HUES6 (cell line): Measurements from ENCODE around the gene S1PR5.
A peak's percentile ranks its signal among the peaks of the same experiment; 100 is the strongest.
"Not testable (repeated sequence)": the region's sequence is repeated elsewhere in the genome, so short reads cannot be mapped to it uniquely, and the experiment has no call there.

Source experiments
- H3K27ac ChIP-seq: 2 replicates; pipeline ENCODE4 v1.7.0; 2013; ENCODE audit warnings: low read depth, mild to moderate bottlenecking, low read length, inconsistent platforms
- H3K27me3 ChIP-seq: 2 replicates; pipeline ENCODE4 v1.6.1; 2013; ENCODE audit warnings: low read length; ENCODE audit not compliant: control insufficient read depth, insufficient read depth
- H3K36me3 ChIP-seq: 2 replicates; pipeline ENCODE4 v1.6.1; 2013; ENCODE audit warnings: low read length; ENCODE audit not compliant: control insufficient read depth, insufficient read depth
- H3K4me1 ChIP-seq: 2 replicates; pipeline ENCODE4 v1.6.1; 2013; ENCODE audit warnings: low read length; ENCODE audit not compliant: control insufficient read depth, insufficient read depth
- H3K4me3 ChIP-seq: 2 replicates; pipeline ENCODE4 v1.5.1; 2013; ENCODE audit warnings: low read depth, low read length
- H3K9ac ChIP-seq: one replicate; pipeline ENCODE4 v1.6.1; 2013; ENCODE audit warnings: mild to moderate bottlenecking, low read length
- H3K9me3 ChIP-seq: 2 replicates; pipeline ENCODE4 v1.6.1; 2013; ENCODE audit warnings: low read depth, low read length; ENCODE audit not compliant: control insufficient read depth, insufficient read depth

Gene S1PR5

DNA sequence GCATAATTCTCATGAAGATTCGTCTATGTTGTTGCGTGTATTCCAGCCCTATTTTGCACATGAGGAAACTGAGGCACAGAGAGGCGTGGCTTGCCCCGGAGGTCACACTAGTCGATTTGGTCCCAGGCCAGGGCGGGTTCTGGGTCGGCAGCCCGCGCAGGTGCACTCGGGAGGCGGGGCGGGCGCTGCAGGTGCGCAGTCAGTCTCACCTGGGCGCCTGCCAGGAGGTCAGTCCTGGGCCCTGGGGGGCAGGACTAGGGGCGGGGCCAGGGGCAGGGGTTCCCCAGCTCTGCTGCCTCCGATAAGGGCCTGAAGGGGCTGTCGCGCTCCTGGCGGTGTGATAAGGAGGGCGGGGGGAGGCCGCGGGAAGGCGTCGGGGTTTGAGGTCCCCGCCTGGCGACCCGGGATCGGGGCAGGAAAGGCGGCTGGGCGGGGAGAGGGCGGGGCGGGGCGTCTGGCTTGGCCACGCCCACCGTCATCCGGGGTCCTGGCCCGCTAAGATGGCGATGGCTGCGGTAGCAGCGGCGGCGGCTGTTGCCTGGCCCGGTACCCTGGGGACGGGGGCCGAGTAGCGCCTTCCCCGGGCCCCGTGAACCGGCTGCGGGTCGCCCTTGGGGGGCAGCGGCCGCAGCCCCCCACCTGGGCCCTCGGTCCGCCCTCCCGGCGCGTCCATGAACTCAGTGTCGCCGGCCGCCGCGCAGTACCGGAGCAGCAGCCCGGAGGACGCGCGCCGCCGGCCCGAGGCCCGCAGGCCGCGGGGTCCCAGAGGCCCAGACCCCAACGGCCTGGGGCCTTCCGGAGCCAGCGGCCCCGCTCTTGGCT is 26.4 kb upstream of the S1PR5 start, which contains the start of gene ATG4D:
Gene ATG4D (plus strand): TSS at position 485 of the 822 bp plus-strand sequence. CDS start 187 bp downstream, at position 672.
- H3K27ac ChIP-seq: peak within 1 kb of the TSS; percentile 80; the same call in 1 of the 2 replicates
- H3K27me3 ChIP-seq: no peaks in the 10 kb centered on the region

DNA sequence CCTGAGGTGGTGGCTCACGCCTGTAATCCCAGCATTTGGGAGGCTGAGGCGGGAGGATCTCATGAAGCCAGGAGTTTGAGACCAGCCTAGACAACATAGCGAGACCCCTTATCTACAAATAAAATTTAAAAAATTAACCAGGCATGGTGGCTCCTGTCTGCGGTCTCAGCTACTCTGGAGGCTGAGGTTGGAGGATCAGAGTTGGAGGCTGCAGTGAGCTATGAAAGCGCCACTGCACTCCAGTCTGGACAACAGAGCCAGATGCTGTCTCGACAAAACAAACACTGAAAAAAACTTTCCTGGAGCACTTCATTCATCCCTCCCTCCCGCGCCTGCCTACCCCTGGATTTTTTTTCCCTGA is 25.8 kb upstream of the S1PR5 start:
- no peak overlapping the region for H3K27ac ChIP-seq
- no peaks in the 10 kb centered on the region for H3K27me3 ChIP-seq
- H3K4me3 ChIP-seq: peak overlapping the region; percentile 94
- H3K9ac ChIP-seq: no peak overlapping the region
- peaks cover 13% of the 10 kb centered on the region for H3K36me3 ChIP-seq
- no peaks in the 10 kb centered on the region for H3K9me3 ChIP-seq
- H3K4me1 ChIP-seq: peaks cover 4% of the 10 kb centered on the region; the same call in 1 of the 2 replicates

More for the DNA sequence above, 26.4 kb upstream of the S1PR5 start, which contains the start of gene ATG4D:
- H3K4me3 ChIP-seq: peak within 1 kb of the TSS; percentile 94
- H3K9me3 ChIP-seq: no peaks in the 10 kb centered on the region
- H3K36me3 ChIP-seq: peaks cover 18% of the 10 kb centered on the region
- H3K9ac ChIP-seq: peak within 1 kb of the TSS; percentile 88
- peaks cover 4% of the 10 kb centered on the region; the same call in 1 of the 2 replicates for H3K4me1 ChIP-seq

DNA sequence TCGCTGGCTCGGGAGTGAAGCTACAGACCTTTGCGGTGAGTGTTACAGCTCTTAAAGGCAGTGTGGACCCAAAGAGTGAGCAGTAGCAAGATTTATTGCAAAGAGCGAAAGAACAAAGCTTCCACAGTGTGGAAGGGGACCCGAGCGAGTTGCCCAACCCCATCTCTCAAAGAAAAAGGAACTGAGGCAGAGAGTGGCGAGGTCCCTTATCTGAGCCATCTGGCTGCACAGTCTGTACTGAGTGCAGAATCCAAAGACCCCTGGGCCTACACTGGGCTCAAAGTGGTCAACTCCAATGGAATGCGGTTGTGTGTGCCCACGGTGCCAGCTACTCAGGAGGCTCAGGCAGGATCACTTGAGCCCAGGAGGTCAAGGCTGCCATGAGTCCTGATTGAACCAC is 21.8 kb upstream of the S1PR5 start:
- H3K9me3 ChIP-seq, H3K27ac ChIP-seq, H3K27me3 ChIP-seq, H3K4me1 ChIP-seq, H3K9ac ChIP-seq, H3K4me3 ChIP-seq, H3K36me3 ChIP-seq: not testable (repeated sequence)

DNA sequence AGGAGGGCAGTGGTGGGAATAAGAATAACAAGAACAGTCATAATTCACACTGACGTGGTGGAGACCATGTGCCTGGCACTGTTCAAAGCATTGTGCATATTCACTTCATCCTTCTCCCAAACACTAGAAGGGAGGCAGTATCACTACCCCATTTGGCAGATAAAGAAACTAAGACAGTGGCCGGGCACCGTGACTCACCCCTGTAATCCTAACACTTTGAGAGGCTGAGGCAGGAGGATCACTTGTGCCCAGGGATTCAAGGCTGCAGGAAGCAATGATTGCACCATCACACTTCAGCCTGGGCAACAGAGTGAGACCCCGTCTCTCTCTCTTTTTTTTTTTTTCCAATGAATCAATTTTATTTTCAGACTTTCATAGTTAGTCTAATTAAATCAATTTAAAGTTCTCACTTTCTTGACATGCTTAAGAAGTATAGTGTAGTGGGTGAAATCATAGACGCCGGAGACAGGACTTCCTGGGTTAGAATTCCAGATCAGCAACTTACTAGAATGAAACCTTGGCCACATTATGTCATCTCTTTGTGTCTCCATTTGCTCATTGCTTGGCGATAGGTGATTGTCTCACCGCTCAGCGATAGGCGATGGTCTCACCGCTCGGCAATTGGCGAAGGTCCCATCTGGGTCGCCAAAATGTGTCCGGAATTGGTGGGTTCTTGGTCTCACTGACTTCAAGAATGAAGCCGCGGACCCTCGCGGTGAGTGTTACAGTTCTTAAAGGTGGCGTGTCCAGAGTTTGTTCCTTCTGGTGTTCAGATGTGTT is 21.1 kb upstream of the S1PR5 start:
- Histone ChIP-seq H3K9ac (no peak overlapping the region), H3K27ac (no peak overlapping the region), H3K4me3 (no peak overlapping the region), H3K36me3 (no peaks in the 10 kb centered on the region), H3K9me3 (no peaks in the 10 kb centered on the region), H3K27me3 (no peaks in the 10 kb centered on the region), H3K4me1 (no peaks in the 10 kb centered on the region)

DNA sequence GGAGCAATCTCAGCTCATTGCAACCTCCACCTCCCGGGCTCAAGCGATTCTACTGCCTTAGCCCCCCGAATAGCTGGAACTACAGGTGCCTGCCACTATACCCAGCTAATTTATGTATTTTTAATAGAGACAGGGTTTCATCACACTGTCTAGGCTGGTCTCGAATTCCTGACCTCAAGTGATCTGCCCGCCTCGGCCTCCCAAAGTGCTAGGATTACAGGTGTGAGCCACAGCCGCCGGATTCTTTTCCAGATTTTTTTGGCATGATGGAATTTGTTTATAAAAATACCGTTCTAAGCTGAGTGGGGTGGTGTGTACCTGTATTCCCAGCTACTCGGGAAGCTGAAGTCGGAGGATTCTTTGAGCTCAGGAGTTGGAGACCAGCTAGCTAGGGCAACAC is 20.4 kb upstream of the S1PR5 start:
- H3K9ac ChIP-seq: no peak overlapping the region
- no peaks in the 10 kb centered on the region for H3K27me3 ChIP-seq
- H3K27ac ChIP-seq: no peak overlapping the region
- no peaks in the 10 kb centered on the region for H3K9me3 ChIP-seq
- H3K36me3 ChIP-seq: no peaks in the 10 kb centered on the region
- no peak overlapping the region for H3K4me3 ChIP-seq
- H3K4me1 ChIP-seq: no peaks in the 10 kb centered on the region

DNA sequence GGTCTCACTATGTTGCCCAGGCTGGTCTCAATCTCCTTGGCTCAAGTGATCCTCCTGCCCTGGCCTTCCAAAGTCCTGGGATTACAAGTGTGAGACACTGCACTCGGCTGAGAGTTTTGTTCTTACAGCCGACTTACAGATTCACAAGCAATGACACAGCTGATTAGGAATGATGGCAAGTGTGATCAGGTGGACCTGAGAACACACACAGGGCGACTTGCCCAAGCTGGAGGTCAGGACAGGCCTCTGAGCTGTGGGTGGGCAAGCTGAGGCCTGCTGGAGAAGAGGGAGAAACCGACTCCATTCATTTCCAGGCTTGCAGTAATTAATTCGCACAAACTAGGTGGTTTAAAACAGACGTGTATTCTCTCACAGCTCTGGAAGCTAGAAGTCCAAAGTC is 18.4 kb upstream of the S1PR5 start:
- Histone ChIP-seq H3K27me3 (no peaks in the 10 kb centered on the region), H3K9me3 (0 out of 2 replicates have a peak, but pooled peaks cover 3% of the 10 kb centered on the region), H3K4me3 (no peak overlapping the region), H3K9ac (no peak overlapping the region), H3K36me3 (no peaks in the 10 kb centered on the region), H3K4me1 (no peaks in the 10 kb centered on the region), H3K27ac (no peak overlapping the region)

DNA sequence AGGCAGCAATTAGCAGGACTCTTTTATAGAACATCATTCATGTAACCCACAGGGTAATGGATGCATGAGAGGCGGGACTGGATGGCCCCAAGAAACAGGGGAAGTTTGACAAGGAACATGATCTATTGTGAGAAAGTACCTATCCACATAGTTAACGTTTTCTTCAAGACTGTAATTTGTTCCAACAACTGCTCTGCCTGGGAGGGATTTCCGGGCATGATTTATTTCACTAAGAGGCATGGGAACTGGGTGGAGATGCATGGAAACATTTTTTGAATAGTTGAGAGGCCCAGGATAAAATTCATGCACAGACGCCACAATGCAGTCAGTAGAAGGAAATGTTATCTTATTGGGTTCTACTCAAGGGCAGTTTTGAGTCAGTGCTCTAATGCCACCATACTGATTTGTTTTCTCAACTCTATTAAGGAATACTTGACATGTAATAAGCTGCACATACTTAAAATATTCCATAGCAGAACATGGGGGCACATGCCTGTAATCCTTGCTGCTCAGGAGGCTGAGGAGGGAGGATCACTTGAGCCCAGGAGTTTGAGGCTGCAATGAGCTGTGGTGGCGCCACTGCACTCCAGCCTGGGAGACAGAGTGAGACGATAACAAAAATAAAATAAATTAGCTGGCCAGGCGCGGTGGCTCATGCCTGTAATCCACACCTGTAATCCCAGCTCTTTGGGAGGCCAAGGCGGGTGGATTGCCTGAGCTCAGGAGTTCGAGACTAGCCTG is 16.6 kb upstream of the S1PR5 start:
- H3K9me3 ChIP-seq: 0 out of 2 replicates have a peak, but pooled peaks cover 3% of the 10 kb centered on the region
- H3K4me1 ChIP-seq: no peaks in the 10 kb centered on the region
- H3K36me3 ChIP-seq: no peaks in the 10 kb centered on the region
- H3K9ac ChIP-seq: no peak overlapping the region
- H3K4me3 ChIP-seq: no peak overlapping the region
- H3K27ac ChIP-seq: no peak overlapping the region
- H3K27me3 ChIP-seq: no peaks in the 10 kb centered on the region

DNA sequence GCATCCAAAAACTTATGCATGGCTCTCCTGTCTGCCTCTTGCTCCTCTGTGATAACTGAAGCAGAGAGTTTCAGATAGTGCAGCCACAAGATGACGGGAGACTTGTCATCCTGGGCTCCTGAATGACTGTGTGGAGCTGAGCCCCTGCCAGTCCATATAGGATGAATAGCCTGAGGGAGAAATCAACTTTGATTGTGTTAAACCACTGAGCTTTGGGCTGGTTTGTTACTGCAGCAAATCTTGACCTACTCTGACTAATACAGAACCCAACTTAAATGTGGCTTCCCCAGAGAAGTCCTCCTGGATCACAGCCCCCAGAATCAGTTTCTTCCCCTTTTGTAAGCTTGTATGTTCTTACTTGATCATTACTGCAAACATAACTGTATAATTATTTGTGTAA is 15.2 kb upstream of the S1PR5 start:
- Histone ChIP-seq H3K27ac (no peak overlapping the region), H3K9me3 (0 out of 2 replicates have a peak, but pooled peaks cover 3% of the 10 kb centered on the region), H3K9ac (no peak overlapping the region), H3K4me1 (no peaks in the 10 kb centered on the region), H3K27me3 (no peaks in the 10 kb centered on the region), H3K36me3 (no peaks in the 10 kb centered on the region), H3K4me3 (no peak overlapping the region)

DNA sequence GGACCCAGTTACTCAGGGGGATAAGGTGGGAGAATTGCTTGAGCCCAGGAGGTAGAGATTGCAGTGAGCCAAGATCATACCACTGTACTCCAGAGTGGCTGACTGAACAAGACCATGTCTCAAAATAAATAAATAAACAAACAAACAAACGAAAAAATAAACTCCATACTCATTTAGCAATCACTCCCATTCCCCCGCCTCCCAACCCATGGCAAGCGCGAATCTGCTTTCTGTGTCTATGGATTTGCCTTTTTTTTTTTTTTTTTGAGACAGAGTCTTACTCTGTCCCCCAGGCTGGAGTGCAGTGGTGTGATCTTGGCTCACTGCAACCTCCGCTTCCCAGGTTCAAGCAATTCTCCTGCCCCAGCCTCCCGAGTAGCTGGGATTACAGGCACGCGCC is 9.6 kb upstream of the S1PR5 start:
- H3K9me3 ChIP-seq, H3K27me3 ChIP-seq, H3K9ac ChIP-seq, H3K4me3 ChIP-seq, H3K36me3 ChIP-seq, H3K4me1 ChIP-seq, H3K27ac ChIP-seq: not testable (repeated sequence)

DNA sequence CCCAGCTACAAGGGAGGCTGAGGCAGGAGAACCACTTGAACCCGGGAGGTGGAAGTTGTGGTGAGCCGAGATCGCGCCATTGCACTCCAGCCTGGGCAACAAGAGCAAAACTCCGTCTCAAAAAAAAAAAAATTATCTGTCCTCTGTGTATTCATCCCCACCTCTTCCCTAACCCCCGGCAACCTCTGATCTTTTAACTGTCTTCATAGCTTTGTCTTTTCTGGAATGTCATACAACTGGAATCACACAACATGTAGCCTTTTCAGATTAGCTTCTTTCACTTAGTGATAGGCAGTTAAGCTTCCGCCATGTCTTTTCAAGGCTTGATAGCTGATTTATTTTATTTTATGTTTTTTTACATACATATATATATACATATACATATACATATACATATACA is 8.4 kb upstream of the S1PR5 start:
- Histone ChIP-seq H3K36me3 (no peaks in the 10 kb centered on the region), H3K4me1 (no peaks in the 10 kb centered on the region), H3K9me3 (no peaks in the 10 kb centered on the region), H3K27ac (no peak overlapping the region), H3K27me3 (no peaks in the 10 kb centered on the region), H3K9ac (no peak overlapping the region), H3K4me3 (no peak overlapping the region)
